H1 (cell line): ENCODE measurements around the gene IQCH. TPM values are rescaled to one million over a fixed set of nuclear protein-coding genes. Genes with fewer than 3 reads are reported as not detected.

Experiments used
- CTCF ChIA-PET: fragments of 300-600 bp; sonication (Branson Sonifier 250); formaldehyde crosslinking; loops from one replicate; lab custom pipeline; 2021; ENCODE audit not compliant: partially characterized antibody; lab: Charles Lee
- POLR2A ChIA-PET: fragments of 300-600 bp; sonication (Branson Sonifier 250); formaldehyde crosslinking; loops from one replicate; lab custom pipeline; 2021; ENCODE audit warnings: inconsistent platforms; ENCODE audit not compliant: partially characterized antibody; lab: Charles Lee
- DNase-seq, 2 experiments: peaks; one replicate each; pipeline versions ENCODE4 v3.0.0 to v3.0.0-alpha.2; 2010 to 2022; ENCODE audit warnings: low spot score in 2 of 2, low read depth in 1 of 2, mixed read lengths in 1 of 2
- FAIRE-seq: peaks from 2 replicates; lab custom pipeline; 2011; peaks lifted over from hg19 to GRCh38; lab: Jason Lieb, UNC
- H2AFZ ChIP-seq: 2 replicates; pipeline ENCODE4 v1.8.1; 2012; ENCODE audit warnings: low read length, inconsistent platforms
- H2AK5ac ChIP-seq: 2 replicates; pipeline ENCODE4 v1.6.1; 2013; ENCODE audit warnings: low read depth, low read length
- H2BK120ac ChIP-seq: replicated peaks from 2 replicates; pipeline ENCODE3; 2013; ENCODE audit warnings: low read depth, low read length, inconsistent platforms
- H2BK12ac ChIP-seq: 2 replicates; pipeline ENCODE4 v1.6.1; 2013; ENCODE audit warnings: low read depth, low read length
- H2BK15ac ChIP-seq: 2 replicates; pipeline ENCODE4 v1.6.1; 2013; ENCODE audit warnings: low read length
- H2BK20ac ChIP-seq: 2 replicates; pipeline ENCODE4 v1.6.1; 2013; ENCODE audit warnings: low read length
- H2BK5ac ChIP-seq: 2 replicates; pipeline ENCODE4 v1.6.1; 2013; ENCODE audit warnings: low read depth, low read length
- H3K14ac ChIP-seq: 2 replicates; pipeline ENCODE4 v1.6.1; 2013; ENCODE audit warnings: inconsistent platforms; ENCODE audit not compliant: insufficient read length
- H3K18ac ChIP-seq: 2 replicates; pipeline ENCODE4 v1.6.1; 2013; ENCODE audit warnings: low read length; ENCODE audit errors: extremely low read depth
- H3K23ac ChIP-seq: 2 replicates; pipeline ENCODE4 v1.6.1; 2013; ENCODE audit warnings: inconsistent platforms; ENCODE audit not compliant: insufficient read length
- H3K23me2 ChIP-seq: 2 replicates; pipeline ENCODE4 v1.6.1; 2013; ENCODE audit warnings: low read depth, low read length
- H3K27ac ChIP-seq: 2 replicates; pipeline ENCODE4 v1.6.1; 2011; ENCODE audit warnings: low read depth, low read length, inconsistent platforms
- H3K27me3 ChIP-seq, 4 experiments: replicated peaks in 1 of 4; 1 replicate in 1 of 4; 2 replicates in 3 of 4; pipeline versions ENCODE4 v1.6.1 to v1.8.1; 2011 to 2013; ENCODE audit warnings: low read length in 3 of 4, mild to moderate bottlenecking in 3 of 4, inconsistent platforms in 2 of 4, mixed read lengths in 2 of 4, moderate library complexity in 1 of 4; ENCODE audit not compliant: control insufficient read depth in 3 of 4, insufficient read depth in 3 of 4; ENCODE audit errors: extremely low read depth in 1 of 4
- H3K36me3 ChIP-seq, 4 experiments: 2 replicates each; pipeline versions ENCODE4 v1.6.1 to v1.8.1; 2011 to 2013; ENCODE audit warnings: mild to moderate bottlenecking in 4 of 4, low read length in 3 of 4, moderate library complexity in 2 of 4, control low read depth in 1 of 4, inconsistent platforms in 1 of 4; ENCODE audit not compliant: insufficient read depth in 4 of 4, control insufficient read depth in 2 of 4
- H3K4ac ChIP-seq: replicated peaks from 2 replicates; pipeline ENCODE3; 2013; ENCODE audit warnings: low read length, low read depth, mixed read lengths, inconsistent platforms; ENCODE audit not compliant: insufficient read length
- H3K4me1 ChIP-seq, 4 experiments: replicated peaks in 1 of 4; 1 replicate in 1 of 4; 2 replicates in 3 of 4; pipeline versions ENCODE4 v1.6.1 to v1.8.1; 2011 to 2013; ENCODE audit warnings: low read length in 3 of 4, inconsistent platforms in 2 of 4, mixed read lengths in 1 of 4; ENCODE audit not compliant: insufficient read depth in 4 of 4, control insufficient read depth in 3 of 4
- H3K4me2 ChIP-seq, 2 experiments: 2 replicates each; pipeline versions ENCODE4 v1.6.1 to v1.8.1; 2011 to 2013; ENCODE audit warnings: low read depth in 2 of 2, low read length in 2 of 2, control low read depth in 1 of 2, inconsistent platforms in 1 of 2, mild to moderate bottlenecking in 1 of 2; ENCODE audit not compliant: insufficient read depth in 1 of 2
- H3K4me3 ChIP-seq, 4 experiments: fragments of 200-600, 300-600 bp in 1 of 4; sonication (generic), shearing (Covaris generic), sonication (Bioruptor Twin) in 1 of 4; 2 replicates each; pipeline versions ENCODE4 v1.5.1 to v1.8.1; 2011 to 2016; ENCODE audit warnings: low read length in 4 of 4, low read depth in 3 of 4, control low read depth in 2 of 4, inconsistent platforms in 2 of 4, mild to moderate bottlenecking in 2 of 4, mixed read lengths in 1 of 4, moderate library complexity in 1 of 4; ENCODE audit not compliant: insufficient read depth in 2 of 4; ENCODE audit errors: extremely low read depth in 1 of 4
- H3K56ac ChIP-seq: replicated peaks from 2 replicates; pipeline ENCODE3; 2013; ENCODE audit warnings: low read depth, mild to moderate bottlenecking, mixed read lengths, low read length, inconsistent platforms; ENCODE audit not compliant: insufficient read length
- H3K79me1 ChIP-seq: 2 replicates; pipeline ENCODE4 v1.6.1; 2013; ENCODE audit warnings: low read depth, low read length, control low read depth
- H3K79me2 ChIP-seq, 2 experiments: 2 replicates each; pipeline versions ENCODE4 v1.6.1 to v1.8.1; 2012 to 2013; ENCODE audit warnings: low read length in 2 of 2, mild to moderate bottlenecking in 2 of 2, inconsistent platforms in 1 of 2; ENCODE audit not compliant: insufficient read depth in 2 of 2, control insufficient read depth in 1 of 2
- H3K9ac ChIP-seq, 4 experiments: replicated peaks in 1 of 4; 1 replicate in 1 of 4; 2 replicates in 3 of 4; pipeline versions ENCODE4 v1.6.1 to v1.8.1; 2011 to 2013; ENCODE audit warnings: low read depth in 3 of 4, low read length in 3 of 4, control low read depth in 2 of 4, mild to moderate bottlenecking in 2 of 4, moderate library complexity in 2 of 4, inconsistent platforms in 1 of 4; ENCODE audit errors: extremely low read depth in 1 of 4
- H3K9me3 ChIP-seq, 2 experiments: 2 replicates each; pipeline versions ENCODE4 v1.6.1 to v1.8.1; 2012 to 2013; ENCODE audit warnings: mild to moderate bottlenecking in 2 of 2, moderate library complexity in 2 of 2, control low read depth in 1 of 2, inconsistent platforms in 1 of 2, low read depth in 1 of 2, low read length in 1 of 2, mixed read lengths in 1 of 2; ENCODE audit not compliant: insufficient read depth in 2 of 2
- H4K20me1 ChIP-seq, 2 experiments: replicated peaks in 1 of 2; 2 replicates each; pipeline versions ENCODE3 to v1.8.1; 2011 to 2013; ENCODE audit warnings: inconsistent platforms in 2 of 2, low read length in 2 of 2, mild to moderate bottlenecking in 1 of 2; ENCODE audit not compliant: insufficient read depth in 2 of 2, control insufficient read depth in 1 of 2
- H4K5ac ChIP-seq: 2 replicates; pipeline ENCODE4 v1.6.1; 2013; ENCODE audit warnings: low read length, low read depth, mixed read lengths, inconsistent platforms; ENCODE audit not compliant: insufficient read length
- H4K8ac ChIP-seq: 2 replicates; pipeline ENCODE4 v1.8.0; 2013; ENCODE audit warnings: mild to moderate bottlenecking, moderate library complexity, low read length, inconsistent platforms; ENCODE audit not compliant: insufficient read depth; ENCODE audit errors: extremely low read depth
- H4K91ac ChIP-seq: replicated peaks from 2 replicates; pipeline ENCODE3; 2013; ENCODE audit warnings: low read length, mixed read lengths, inconsistent platforms; ENCODE audit not compliant: insufficient read length
- POU5F1 ChIP-seq: IDR thresholded peaks from 2 replicates; pipeline ENCODE4 v1.6.1; 2011; ENCODE audit warnings: low read depth, mild to moderate bottlenecking, low read length, moderate library complexity
- RFX5 ChIP-seq: IDR thresholded peaks from 2 replicates; pipeline ENCODE4 v1.6.1; 2011; ENCODE audit warnings: low read depth, low read length, improper control_type of control experiment, borderline replicate concordance
- polyA plus RNA-seq, 7 experiments: library from polyadenylated mRNA; depleted of rRNA in 3 of 7; stranded (reverse) in 5 of 7; unstranded in 2 of 7; fragments of >200 nt in 5 of 7; fragments of 200-250 nt in 2 of 7; gene quantifications; 1 replicate in 5 of 7; 2 replicates in 1 of 7; 4 replicates in 1 of 7; pipeline versions ENCODE4 v1.2.1 to v1.2.3, GENCODE V29; 2011 to 2013; ENCODE audit warnings: missing spikeins in 2 of 7, mixed read lengths in 2 of 7
- total RNA-seq: library from RNA; stranded (reverse); fragmentation: NEBNext Ultra II Directional; extraction: Animal tissue kit (Norgen Biotek cat#: 25700); gene quantifications from 2 replicates; pipeline ENCODE4 v1.2.1, GENCODE V29; 2021

The IQCH gene
- total and polyA plus RNA-seq, 2 of the 8 experiments (the other 6 are each of a cell fraction or from before 2014, with no cell fraction given) = 0.60 to 1.9 TPM

GRCh38 chr15:67343206-67343605 is 88.6 kb downstream of the IQCH start:
- H3K9ac ChIP-seq = no peak overlapping the region
- H4K91ac ChIP-seq = no peak overlapping the region
- no peak overlapping the region for H4K5ac ChIP-seq
- no peaks in the 10 kb centered on the region for H3K23me2 ChIP-seq
- H3K27ac ChIP-seq = no peak overlapping the region
- H3K79me2 ChIP-seq = no peaks in the 10 kb centered on the region
- H2AFZ ChIP-seq = no peak overlapping the region
- H3K14ac ChIP-seq = no peak overlapping the region
- no peak overlapping the region for H4K8ac ChIP-seq
- H2BK12ac ChIP-seq = no peak overlapping the region
- H3K18ac ChIP-seq = no peak overlapping the region
- H2BK20ac ChIP-seq = no peak overlapping the region
- no peak for DNase-seq
- peaks cover 0 to 3% (median 0%) of the 10 kb centered on the region in 4 experiments; a peak in 1 of 8 replicates for H3K36me3 ChIP-seq
- ChIA-PET CTCF (interaction anchor here (0.7 kb wide), 1 partner anchor 396 kb away, joined by 3 read pairs; no protein-coding TSS in a partner anchor), POLR2A (no interaction called here)
- H3K56ac ChIP-seq = no peak overlapping the region
- TF ChIP-seq RFX5 (no peak), POU5F1 (no peak)
- H3K9me3 ChIP-seq = peaks cover 0 to 5% of the 10 kb centered on the region in 2 experiments; a peak in 1 of 4 replicates
- H3K27me3 ChIP-seq = no peaks in the 10 kb centered on the region
- H3K4ac ChIP-seq = no peak overlapping the region
- FAIRE-seq = no peak
- H3K4me1 ChIP-seq = no peaks in the 10 kb centered on the region
- H4K20me1 ChIP-seq = no peaks in the 10 kb centered on the region
- H3K79me1 ChIP-seq = no peaks in the 10 kb centered on the region
- no peak overlapping the region for H2AK5ac ChIP-seq
- H3K23ac ChIP-seq = no peak overlapping the region
- H2BK15ac ChIP-seq = no peak overlapping the region
- no peak overlapping the region for H2BK5ac ChIP-seq
- no peak overlapping the region for H3K4me3 ChIP-seq
- no peak overlapping the region for H2BK120ac ChIP-seq
- H3K4me2 ChIP-seq = no peak overlapping the region
